MCF 10A (cell line): Measurements from ENCODE around the gene CYP2A6. TPM values are rescaled to one million over a fixed set of nuclear protein-coding genes. Genes with fewer than 3 reads are reported as not detected.
"Not testable (repeated sequence)": the region's sequence is repeated elsewhere in the genome, so short reads cannot be mapped to it uniquely, and the experiment has no call there.

ENCODE experiments used
- BruUV-seq: library from RNA; stranded (reverse); fragments of 400-500 nt; replicated peaks from 2 replicates; lab custom pipeline; 2021; lab: Mats Ljungman, UMichigan
- CTCF ChIA-PET: fragments of 300-600 bp; sonication (Branson Sonifier 250); formaldehyde crosslinking; extraction: SDS; loops from one replicate; lab custom pipeline; 2021; ENCODE audit warnings: antibody characterized with exemption, inconsistent platforms; lab: Yijun Ruan, JAX
- POLR2A ChIA-PET: fragments of 300-600, 350-650 bp; sonication (Branson Sonifier 250); formaldehyde crosslinking; extraction: SDS; loops from one replicate; lab custom pipeline; 2020; ENCODE audit warnings: antibody characterized with exemption, inconsistent platforms; lab: Yijun Ruan, JAX
- DNase-seq: peaks from one replicate; pipeline ENCODE4 v3.0.0-alpha.2; 2018; ENCODE audit not compliant: unreplicated experiment
- H3K27ac Mint-ChIP-seq: one replicate; pipeline ENCODE4 v1.8.0; 2022; ENCODE audit warnings: mild to moderate bottlenecking, low read depth, mixed read lengths; ENCODE audit not compliant: unreplicated experiment
- H3K27me3 Mint-ChIP-seq: one replicate; pipeline ENCODE4 v1.8.0; 2022; ENCODE audit warnings: mixed read lengths; ENCODE audit not compliant: insufficient read depth, unreplicated experiment
- H3K36me3 Mint-ChIP-seq: one replicate; pipeline ENCODE4 v1.8.0; 2022; ENCODE audit warnings: mild to moderate bottlenecking, moderate library complexity, mixed read lengths; ENCODE audit not compliant: insufficient read depth, unreplicated experiment
- H3K4me1 Mint-ChIP-seq: one replicate; pipeline ENCODE4 v1.8.0; 2022; ENCODE audit warnings: mixed read lengths; ENCODE audit not compliant: insufficient read depth, unreplicated experiment
- H3K4me3 Mint-ChIP-seq: one replicate; pipeline ENCODE4 v1.8.0; 2022; ENCODE audit warnings: mild to moderate bottlenecking, moderate library complexity, mixed read lengths; ENCODE audit not compliant: unreplicated experiment
- H3K9me3 Mint-ChIP-seq: one replicate; pipeline ENCODE4 v1.8.0; 2022; ENCODE audit warnings: mixed read lengths; ENCODE audit not compliant: unreplicated experiment
- CTCF ChIP-seq: fragments of 200-600 bp; IDR thresholded peaks from one replicate; pipeline ENCODE4 v1.8.0; 2022; ENCODE audit warnings: antibody characterized with exemption, mild to moderate bottlenecking; ENCODE audit not compliant: unreplicated experiment
- intact Hi-C: fragments of 100-400 bp; cut with micrococcal nuclease; formaldehyde crosslinking; loops from 2 replicates; pipeline ENCODE4 v1.14.1; 2022
- total RNA-seq: library from RNA; stranded (reverse); gene quantifications from 2 replicates; pipeline ENCODE4 v1.2.3, GENCODE V29; 2022

CYP2A6 gene
- total RNA-seq, 1 experiment from 2014 or later: not detected

- ChIA-PET CTCF (interaction anchor here (0.6 kb wide), 1 partner anchor 205 kb away, joined by 3 read pairs; no protein-coding TSS in a partner anchor), POLR2A (interaction anchor here (0.7 kb wide), 1 partner anchor 94 kb away, joined by 3 read pairs; the partner anchor contains the start of genes COQ8B and ITPKC)
- Mint-ChIP-seq H3K27ac (peak overlapping the region; percentile 76), H3K27me3 (peaks cover 25% of the 10 kb centered on the region), H3K4me1 (peaks cover 35% of the 10 kb centered on the region), H3K4me3 (peak overlapping the region; percentile 77), H3K36me3 (peaks cover 11% of the 10 kb centered on the region)
- BruUV-seq, intact Hi-C loops, H3K9me3 Mint-ChIP-seq: not testable (repeated sequence)
- peak; percentile 9 for TF ChIP-seq CTCF
- peak; percentile 68 for DNase-seq
Observed at GRCh38 chr19:40810649-40811408, 39.4 kb downstream of the CYP2A6 start.

- peak overlapping the region; percentile 76 for H3K27ac Mint-ChIP-seq
- DNase-seq: no peak
- H3K9me3 Mint-ChIP-seq: no peaks in the 10 kb centered on the region
- peak overlapping the region; percentile 77 for H3K4me3 Mint-ChIP-seq
- peaks cover 11% of the 10 kb centered on the region for H3K36me3 Mint-ChIP-seq
- no TSS peak for BruUV-seq
- TF ChIP-seq CTCF: no peak
- ChIA-PET POLR2A (no interaction called here), CTCF (interaction anchor here (0.7 kb wide), 1 partner anchor 210 kb away, joined by 3 read pairs; no protein-coding TSS in a partner anchor)
- peaks cover 35% of the 10 kb centered on the region for H3K4me1 Mint-ChIP-seq
- peaks cover 19% of the 10 kb centered on the region for H3K27me3 Mint-ChIP-seq
- intact Hi-C loops: no loop called here
Observed at GRCh38 chr19:40810160-40810559, 40.1 kb downstream of the CYP2A6 start.

- Mint-ChIP-seq H3K27me3 (peaks cover 12% of the 10 kb centered on the region), H3K4me1 (peaks cover 41% of the 10 kb centered on the region), H3K9me3 (no peaks in the 10 kb centered on the region), H3K27ac (no peak overlapping the region), H3K36me3 (peaks cover 11% of the 10 kb centered on the region), H3K4me3 (peak overlapping the region; percentile 77)
- POLR2A ChIA-PET: interaction anchor here (0.5 to 0.6 kb wide), 2 partner anchors 384 to 844 kb away, joined by 3 read pairs; no protein-coding TSS in a partner anchor
- intact Hi-C loops: no loop called here
- no peak for TF ChIP-seq CTCF
- BruUV-seq: no TSS peak
- CTCF ChIA-PET: interaction anchor here (0.7 to 1.2 kb wide), 3 partner anchors 11 to 210 kb away, joined by 3 to 7 read pairs (median 3); no protein-coding TSS in a partner anchor
- no peak for DNase-seq
Observed at GRCh38 chr19:40809358-40810086, 40.7 kb downstream of the CYP2A6 start.
